Measurements from ENCODE around the gene MACROH2A1.

Gene MACROH2A1

DNA sequence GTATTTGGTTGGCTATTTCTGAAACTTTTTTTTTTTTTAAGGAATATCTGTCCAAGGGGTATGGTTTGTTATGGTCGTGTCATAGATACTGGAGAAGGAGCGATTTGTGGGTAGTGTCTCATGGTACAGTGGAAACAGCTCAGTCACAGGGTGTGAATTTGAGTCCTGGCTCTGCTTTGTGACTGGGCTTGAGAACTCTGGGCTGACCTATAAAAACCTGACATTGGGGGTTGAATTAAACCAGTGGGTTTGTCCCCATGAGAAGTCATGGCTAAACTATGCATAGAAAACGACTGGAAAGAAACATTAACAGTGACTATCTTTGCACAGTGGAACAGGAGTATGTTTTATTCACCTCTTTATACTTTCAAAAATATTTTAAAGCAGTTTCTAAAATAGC lies 54.7 kb downstream of the MACROH2A1 start:
- H3K4me3 ChIP-seq (ENCODE audit: low read depth, low read length): no peak overlapping the region
- TF ChIP-seq, protein P1, sequence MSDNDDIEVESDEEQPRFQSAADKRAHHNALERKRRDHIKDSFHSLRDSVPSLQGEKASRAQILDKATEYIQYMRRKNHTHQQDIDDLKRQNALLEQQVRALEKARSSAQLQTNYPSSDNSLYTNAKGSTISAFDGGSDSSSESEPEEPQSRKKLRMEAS (IDR thresholded peaks at IDR 0.05; ENCODE audit: low read depth, low read length): no peak
- TF ChIP-seq CTCF (IDR thresholded peaks at IDR 0.05; ENCODE audit: low read depth, low read length) (no peak), MYC (IDR thresholded peaks at IDR 0.05; ENCODE audit: low read depth, low read length) (no peak), POLR2A (IDR thresholded peaks at IDR 0.05; ENCODE audit: extremely low read depth, insufficient read length) (no peak)
- no peak for DNase-seq (ENCODE audit: low read depth)

DNA sequence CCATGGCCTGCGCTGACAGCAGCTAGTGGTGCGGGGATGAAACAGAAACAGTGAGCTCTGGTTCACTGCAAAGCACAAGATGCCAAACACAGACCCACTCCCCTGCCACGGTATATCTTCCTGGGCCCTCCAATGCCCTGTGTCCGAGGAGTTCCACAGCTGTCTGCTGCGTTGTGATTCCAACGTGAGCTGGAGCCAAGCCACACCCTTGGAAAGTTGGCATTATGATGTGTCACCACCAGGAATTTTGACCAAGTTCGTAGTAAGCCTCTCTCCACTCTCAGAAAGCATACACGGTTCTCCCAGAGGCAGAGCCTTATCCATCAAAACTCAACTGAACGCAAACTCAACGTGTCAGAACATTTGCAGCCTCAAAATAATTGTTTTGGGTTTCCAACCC lies 55.6 kb downstream of the MACROH2A1 start:
- H3K4me3 ChIP-seq (ENCODE audit: low read depth, low read length): no peak overlapping the region
- TF ChIP-seq CTCF (IDR thresholded peaks at IDR 0.05; ENCODE audit: low read depth, low read length) (no peak), MYC (IDR thresholded peaks at IDR 0.05; ENCODE audit: low read depth, low read length) (no peak), POLR2A (IDR thresholded peaks at IDR 0.05; ENCODE audit: extremely low read depth, insufficient read length) (no peak)
- TF ChIP-seq, protein P1 (IDR thresholded peaks at IDR 0.05; ENCODE audit: low read depth, low read length): no peak
- DNase-seq (ENCODE audit: low read depth): no peak

DNA sequence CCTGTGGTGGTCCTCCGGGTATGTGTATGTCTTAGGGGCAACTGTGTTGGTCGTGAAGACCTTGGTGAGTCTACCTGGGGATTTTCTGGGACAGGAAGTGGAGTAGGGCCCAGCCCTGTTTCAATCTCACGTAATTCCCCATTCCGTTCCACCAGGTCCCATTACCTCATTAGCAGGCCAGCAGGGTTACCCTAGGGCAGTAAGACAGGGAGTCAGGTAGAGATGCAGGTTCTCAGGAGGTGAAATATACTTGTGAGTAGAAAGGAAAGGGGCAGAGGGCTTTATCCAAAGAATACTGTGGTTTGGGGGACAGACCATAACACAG lies 56.5 kb downstream of the MACROH2A1 start:
- H3K4me3 ChIP-seq (ENCODE audit: low read depth, low read length): no peak overlapping the region
- DNase-seq (ENCODE audit: low read depth): no peak
- TF ChIP-seq MYC (IDR thresholded peaks at IDR 0.05; ENCODE audit: low read depth, low read length) (no peak), CTCF (IDR thresholded peaks at IDR 0.05; ENCODE audit: low read depth, low read length) (no peak), POLR2A (IDR thresholded peaks at IDR 0.05; ENCODE audit: extremely low read depth, insufficient read length) (no peak)
- TF ChIP-seq, protein P1 (IDR thresholded peaks at IDR 0.05; ENCODE audit: low read depth, low read length): no peak

- H3K4me3 ChIP-seq (ENCODE audit: low read depth, low read length): no peak overlapping the region
- DNase-seq (ENCODE audit: low read depth): no peak
- TF ChIP-seq POLR2A (IDR thresholded peaks at IDR 0.05; ENCODE audit: extremely low read depth, insufficient read length) (no peak), MYC (IDR thresholded peaks at IDR 0.05; ENCODE audit: low read depth, low read length) (no peak), CTCF (IDR thresholded peaks at IDR 0.05; ENCODE audit: low read depth, low read length) (no peak)
- TF ChIP-seq, protein P1 (IDR thresholded peaks at IDR 0.05; ENCODE audit: low read depth, low read length): no peak
Observed at GRCh38 chr5:135341696-135342550, 57.1 kb downstream of the MACROH2A1 start.

- H3K4me3 ChIP-seq (ENCODE audit: low read depth, low read length): no peak overlapping the region
- DNase-seq (ENCODE audit: low read depth): no peak
Observed at GRCh38 chr5:135341016-135341666, 57.9 kb downstream of the MACROH2A1 start.

More at GRCh38 chr5:135341016-135341666, 57.9 kb downstream of the MACROH2A1 start:
- no peak for TF ChIP-seq MYC (IDR thresholded peaks at IDR 0.05; ENCODE audit: low read depth, low read length)
- TF ChIP-seq POLR2A (IDR thresholded peaks at IDR 0.05; ENCODE audit: extremely low read depth, insufficient read length): no peak
- TF ChIP-seq, protein P1 (IDR thresholded peaks at IDR 0.05; ENCODE audit: low read depth, low read length): no peak
- no peak for TF ChIP-seq CTCF (IDR thresholded peaks at IDR 0.05; ENCODE audit: low read depth, low read length)

Measured in NB4 (cell line).